Adrenal gland (tissue), 12 donors: ENCODE results near the gene USF1. TPM values are rescaled to one million over a fixed set of nuclear protein-coding genes. Genes with fewer than 3 reads are reported as not detected.

Experiments used
- DNase-seq, 7 donors: peaks; one replicate each; pipeline ENCODE4 v3.0.0-alpha.2; 2019 to 2020
- H3K27ac ChIP-seq, 5 donors: fragments of 200-600 bp; sonication (generic) in 4 of 5; 1 replicate in 3 of 5; 2 replicates in 2 of 5; pipeline versions ENCODE4 v1.5.1 to v1.8.0; 2016 to 2020; ENCODE audit warnings: mild to moderate bottlenecking in 1 of 5
- H3K27me3 ChIP-seq: fragments of 200-600 bp; 2 replicates; pipeline ENCODE4 v1.8.0; 2021
- H3K36me3 ChIP-seq, 2 donors: fragments of 200-600 bp; replicated peaks in 1 of 2; 1 replicate in 1 of 2; 2 replicates in 1 of 2; pipeline versions ENCODE4 v1.5.1 to v1.8.0; 2018 to 2022
- H3K4me1 ChIP-seq, 2 donors: fragments of 200-600 bp; replicated peaks in 1 of 2; 1 replicate in 1 of 2; 2 replicates in 1 of 2; pipeline versions ENCODE4 v1.5.1 to v1.8.0; 2018 to 2021
- H3K4me3 ChIP-seq, 4 donors: fragments of 200-600 bp; sonication (generic) in 3 of 4; one replicate each; pipeline ENCODE4 v1.5.1; 2016 to 2018
- H3K9me3 ChIP-seq, 3 donors: fragments of 200-600 bp; sonication (generic) in 1 of 3; replicated peaks in 1 of 3; 1 replicate in 2 of 3; 2 replicates in 1 of 3; pipeline versions ENCODE4 v1.5.1 to v1.8.0; 2016 to 2021
- POLR2A ChIP-seq, 2 donors: fragments of 450-650 bp; IDR thresholded peaks; one replicate each; pipeline ENCODE4 v1.6.1; 2017; ENCODE audit warnings: antibody characterized with exemption in 2 of 2, mild to moderate bottlenecking in 2 of 2, moderate library complexity in 1 of 2
- WGBS, 4 donors: extraction: QIAGEN DNeasy Blood & Tissue Kit in 2 of 4; methylation state at CpG; one replicate each; pipeline versions ENCODE4 v1.1.5 to v1.1.7; 2013 to 2017; 5-methylcytosine and 5-hydroxymethylcytosine counted together
- intact Hi-C, 2 donors: fragments of 100-400 bp; cut with DNase I; formaldehyde crosslinking; loops; one replicate each; pipeline versions ENCODE4 v1.14.1 to v1.15.0; 2022 to 2023
- polyA plus RNA-seq, 3 donors: library from polyadenylated mRNA; stranded (reverse); fragments of 200-250 nt in 2 of 3; fragments of 350-450 nt in 1 of 3; fragmentation: Illumina TruSeq in 1 of 3; extraction: RNeasy Lipid Tissue Mini Kit (QIAGEN cat#74804) in 1 of 3; gene quantifications; one replicate each; pipeline ENCODE4 v1.2.3, GENCODE V29; 2013 to 2014
- total RNA-seq, 9 donors: library from RNA; depleted of rRNA in 4 of 9; stranded (reverse); fragments of >200 nt in 4 of 9; fragments of 120-200 nt in 1 of 9; fragmentation: NEBNext Ultra II Directional in 1 of 9; extraction: Animal tissue kit (Norgen Biotek cat#: 25700) in 1 of 9; gene quantifications; one replicate each; pipeline versions ENCODE4 v1.1.0 to v1.2.4, GENCODE V29; 2013 to 2023
- TF ChIP-seq, protein P1 (sequence below), 6 experiments: fragments of 450-650 bp in 4 of 6; fragments of 200-600 bp in 2 of 6; sonication (generic) in 1 of 6; IDR thresholded peaks; 1 replicate in 5 of 6; 2 replicates in 1 of 6; pipeline versions ENCODE4 v1.5.1 to v1.8.0; 2016 to 2021; ENCODE audit warnings: antibody characterized with exemption in 6 of 6, mild to moderate bottlenecking in 2 of 6, moderate library complexity in 1 of 6
- donor health status: healthy with polysubstance abuse.
- donor health status: Bipolar disorder and iron deficiency.
- donor health status: DM: yes; HTN: yes; CAD: no.
- donor health status: DM: no; HTN: no; CAD: no.
- donor health status: DM: no; HTN: no; CAD: no.
- donor health status: DM: yes; HTN: yes; CAD: no.

Gene USF1
- total and polyA plus RNA-seq, 12 donors: 41.3 to 153 (median 63.7) TPM

DNA sequence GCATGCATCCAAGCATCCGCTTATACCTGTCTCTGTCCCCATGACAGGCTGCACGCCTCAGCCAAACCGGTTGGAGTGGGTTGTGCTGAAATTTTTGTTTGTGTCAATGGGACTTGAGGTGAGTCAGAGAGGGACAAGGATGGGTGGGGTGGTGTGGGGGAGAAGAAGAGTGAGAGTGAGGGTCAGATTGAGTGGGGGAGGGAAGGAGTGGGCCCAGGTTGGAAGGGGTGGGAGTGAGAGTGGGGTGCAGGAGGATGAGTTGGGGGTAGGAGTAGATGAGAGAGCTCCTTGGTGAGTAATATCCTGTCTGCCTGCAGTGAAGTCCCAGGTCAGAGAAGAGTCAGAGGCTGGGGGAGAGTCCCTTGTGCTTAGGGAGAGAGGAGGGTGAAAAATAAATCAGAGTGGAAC, 46.8 kb upstream of the USF1 start:
- no peaks in the 10 kb centered on the region for H3K4me1 ChIP-seq
- no peak overlapping the region for H3K4me3 ChIP-seq
- H3K27ac ChIP-seq: no peak overlapping the region
- intact Hi-C loops: loop anchor here in 1 of 2 donors (5.0 kb wide), 1 partner anchor 85 kb away; no protein-coding TSS in a partner anchor
- H3K27me3 ChIP-seq: no peaks in the 10 kb centered on the region
- no peaks in the 10 kb centered on the region for H3K9me3 ChIP-seq
- DNase-seq: no peak
- 64 to 88% (median 84%) methylated on average over 3 of the region's 3 CpGs for WGBS, 4 donors
- no peaks in the 10 kb centered on the region for H3K36me3 ChIP-seq
- TF ChIP-seq, protein P1, sequence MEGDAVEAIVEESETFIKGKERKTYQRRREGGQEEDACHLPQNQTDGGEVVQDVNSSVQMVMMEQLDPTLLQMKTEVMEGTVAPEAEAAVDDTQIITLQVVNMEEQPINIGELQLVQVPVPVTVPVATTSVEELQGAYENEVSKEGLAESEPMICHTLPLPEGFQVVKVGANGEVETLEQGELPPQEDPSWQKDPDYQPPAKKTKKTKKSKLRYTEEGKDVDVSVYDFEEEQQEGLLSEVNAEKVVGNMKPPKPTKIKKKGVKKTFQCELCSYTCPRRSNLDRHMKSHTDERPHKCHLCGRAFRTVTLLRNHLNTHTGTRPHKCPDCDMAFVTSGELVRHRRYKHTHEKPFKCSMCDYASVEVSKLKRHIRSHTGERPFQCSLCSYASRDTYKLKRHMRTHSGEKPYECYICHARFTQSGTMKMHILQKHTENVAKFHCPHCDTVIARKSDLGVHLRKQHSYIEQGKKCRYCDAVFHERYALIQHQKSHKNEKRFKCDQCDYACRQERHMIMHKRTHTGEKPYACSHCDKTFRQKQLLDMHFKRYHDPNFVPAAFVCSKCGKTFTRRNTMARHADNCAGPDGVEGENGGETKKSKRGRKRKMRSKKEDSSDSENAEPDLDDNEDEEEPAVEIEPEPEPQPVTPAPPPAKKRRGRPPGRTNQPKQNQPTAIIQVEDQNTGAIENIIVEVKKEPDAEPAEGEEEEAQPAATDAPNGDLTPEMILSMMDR (IDR thresholded peaks at IDR 0.05): no peak
- TF ChIP-seq POLR2A (IDR thresholded peaks at IDR 0.05): no peak

DNA sequence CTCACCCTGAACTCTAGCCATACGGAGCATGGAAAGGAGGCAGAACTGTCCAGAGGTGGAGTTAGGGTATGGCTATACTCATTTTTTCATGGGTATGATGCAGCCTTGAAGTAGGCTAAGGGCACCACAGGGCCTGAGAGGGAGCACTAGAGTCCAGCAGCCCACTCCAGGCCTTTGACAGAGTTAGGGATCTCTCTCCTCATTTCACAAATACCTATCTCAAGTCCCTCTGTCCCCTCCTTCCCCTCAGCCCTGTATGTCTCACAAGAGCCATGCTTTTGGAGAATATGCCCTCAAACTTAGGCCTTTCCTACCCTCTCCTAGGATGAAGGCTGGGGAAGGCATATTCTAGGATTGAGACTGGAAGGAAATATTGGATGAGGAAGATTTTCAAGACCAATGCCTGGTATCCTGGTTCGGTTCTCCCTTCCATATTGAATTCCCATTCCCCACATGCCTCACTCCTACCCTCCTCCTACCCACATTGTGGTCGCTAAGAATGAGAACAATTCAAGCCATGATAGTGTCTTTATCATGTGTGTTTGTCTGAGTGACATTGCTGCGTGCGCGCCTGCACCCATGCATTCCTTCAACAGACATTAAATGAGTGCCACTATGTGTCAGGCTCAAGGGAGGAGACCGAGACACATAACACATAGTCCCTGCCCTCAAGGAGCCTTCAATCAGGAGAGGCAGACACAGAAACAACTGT, 46.2 kb upstream of the USF1 start:
- no peak overlapping the region for H3K27ac ChIP-seq
- WGBS, 4 donors: 89 to 92% (median 91%) methylated on average over 7 of the region's 7 CpGs
- no peaks in the 10 kb centered on the region for H3K36me3 ChIP-seq
- no peaks in the 10 kb centered on the region for H3K9me3 ChIP-seq
- no peak for TF ChIP-seq POLR2A (IDR thresholded peaks at IDR 0.05)
- TF ChIP-seq, protein P1 (IDR thresholded peaks at IDR 0.05): no peak
- no peak for DNase-seq
- no peaks in the 10 kb centered on the region for H3K4me1 ChIP-seq
- H3K4me3 ChIP-seq: no peak overlapping the region
- H3K27me3 ChIP-seq: no peaks in the 10 kb centered on the region
- intact Hi-C loops: loop anchor here in 1 of 2 donors (5.0 kb wide), 1 partner anchor 85 kb away; no protein-coding TSS in a partner anchor

DNA sequence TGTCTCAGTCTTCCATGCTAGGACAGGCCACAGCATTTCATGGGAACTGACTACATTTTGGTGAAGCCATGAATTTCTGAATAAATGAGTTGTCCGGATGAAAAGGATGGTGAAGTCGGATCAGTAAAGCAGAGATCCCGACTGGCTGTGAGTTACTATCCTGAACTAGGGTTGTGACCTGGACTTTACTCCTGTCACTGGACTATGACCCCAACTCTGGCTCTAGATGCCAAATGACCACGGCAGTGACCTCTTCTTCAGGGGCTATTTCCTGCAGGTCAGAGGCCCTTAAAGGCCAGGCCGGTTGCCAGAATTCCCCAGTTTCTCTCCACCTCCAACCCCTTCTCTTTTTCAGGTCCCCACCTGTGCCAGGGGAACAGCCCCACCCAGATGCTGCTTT, 45.3 kb upstream of the USF1 start:
- WGBS, 4 donors: 82 to 92% (median 88%) methylated on average over 4 to 5 of the region's 5 CpGs
- no peak overlapping the region for H3K4me3 ChIP-seq
- no peak overlapping the region for H3K27ac ChIP-seq
- H3K4me1 ChIP-seq: no peaks in the 10 kb centered on the region
- no peak for TF ChIP-seq POLR2A (IDR thresholded peaks at IDR 0.05)
- TF ChIP-seq, protein P1 (IDR thresholded peaks at IDR 0.05): no peak
- intact Hi-C loops: loop anchor here in 1 of 2 donors (5.0 kb wide), 1 partner anchor 84 kb away; no protein-coding TSS in a partner anchor
- H3K36me3 ChIP-seq: no peaks in the 10 kb centered on the region
- no peaks in the 10 kb centered on the region for H3K27me3 ChIP-seq
- DNase-seq: no peak
- no peaks in the 10 kb centered on the region for H3K9me3 ChIP-seq

DNA sequence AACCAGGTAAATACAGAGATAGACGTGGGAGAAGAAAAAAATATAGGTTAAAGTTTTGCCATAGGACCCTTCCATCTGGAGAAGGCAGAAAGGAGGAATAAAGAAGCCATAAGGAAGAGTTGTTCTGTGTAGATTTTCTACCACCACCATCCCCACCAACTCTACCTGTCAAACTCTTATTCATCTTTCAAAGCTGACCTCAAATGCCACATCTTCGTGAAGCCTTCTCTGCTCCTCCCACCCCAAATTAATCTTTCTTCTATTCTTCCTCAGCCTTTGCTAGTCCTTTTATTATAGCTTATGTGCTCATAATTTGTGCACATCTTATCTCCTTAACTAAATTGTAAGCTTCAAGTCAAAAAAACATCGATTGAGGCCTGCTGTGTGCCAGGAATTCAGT, 44.8 kb upstream of the USF1 start:
- Histone ChIP-seq H3K4me1 (no peaks in the 10 kb centered on the region), H3K27ac (no peak overlapping the region), H3K36me3 (no peaks in the 10 kb centered on the region), H3K4me3 (no peak overlapping the region), H3K9me3 (no peaks in the 10 kb centered on the region), H3K27me3 (no peaks in the 10 kb centered on the region)
- WGBS, 4 donors: 76 to 81% (median 78%) methylated on average over 3 of the region's 3 CpGs
- TF ChIP-seq, protein P1 (IDR thresholded peaks at IDR 0.05): no peak
- no peak for DNase-seq
- intact Hi-C loops: loop anchor here in 1 of 2 donors (5.0 kb wide), 1 partner anchor 83 kb away; no protein-coding TSS in a partner anchor
